Ascending aorta (tissue), 2 donors: Measurements from ENCODE around the gene DNASE1L2. TPM values are rescaled to one million over a fixed set of nuclear protein-coding genes. Genes with fewer than 3 reads are reported as not detected.

Source experiments
- DNase-seq, 2 donors: peaks; one replicate each; pipeline ENCODE4 v3.0.0-alpha.2; 2019; ENCODE audit warnings: low spot score in 2 of 2
- H3K27ac ChIP-seq, 2 donors: fragments of 200-600 bp; sonication (generic); one replicate each; pipeline ENCODE4 v1.5.1; 2016 to 2017; ENCODE audit warnings: mild to moderate bottlenecking in 1 of 2
- H3K27me3 ChIP-seq: fragments of 200-600 bp; sonication (generic); one replicate; pipeline ENCODE4 v1.5.1; 2017
- H3K36me3 ChIP-seq, 2 donors: fragments of 200-600 bp; sonication (generic); one replicate each; pipeline ENCODE4 v1.5.1; 2016
- H3K4me1 ChIP-seq, 2 donors: fragments of 200-600 bp; sonication (generic); one replicate each; pipeline ENCODE4 v1.5.1; 2016 to 2017; ENCODE audit warnings: mild to moderate bottlenecking in 1 of 2
- H3K4me3 ChIP-seq, 2 donors: fragments of 200-600 bp; sonication (generic); one replicate each; pipeline ENCODE4 v1.5.1; 2016 to 2017; ENCODE audit warnings: mild to moderate bottlenecking in 1 of 2
- H3K9me3 ChIP-seq, 2 donors: fragments of 200-600 bp; sonication (generic); one replicate each; pipeline ENCODE4 v1.5.1; 2016
- CTCF ChIP-seq, 3 experiments: fragments of 200-600 bp in 2 of 3; fragments of 450-650 bp in 1 of 3; sonication (generic) in 2 of 3; IDR thresholded peaks; one replicate each; pipeline ENCODE4 v1.5.1; 2016 to 2019; ENCODE audit warnings: antibody characterized with exemption in 3 of 3, mild to moderate bottlenecking in 1 of 3, moderate library complexity in 1 of 3
- intact Hi-C: fragments of 100-400 bp; cut with DNase I; formaldehyde crosslinking; loops from one replicate; pipeline ENCODE4 v1.15.1; 2023
- total RNA-seq: library from RNA; depleted of rRNA; stranded (reverse); fragments of >200 nt; gene quantifications from one replicate; pipeline ENCODE4 v1.1.0, GENCODE V29; 2016

DNASE1L2 gene
- total RNA-seq, 1 donor from 2014 or later, result not detected

- no peak for TF ChIP-seq CTCF (IDR thresholded peaks at IDR 0.05)
- Histone ChIP-seq H3K27ac (no peak overlapping the region), H3K27me3 (no peaks in the 10 kb centered on the region), H3K9me3 (no peaks in the 10 kb centered on the region), H3K4me3 (no peak overlapping the region), H3K36me3 (peaks cover 44% of the 10 kb centered on the region in 2 donors), H3K4me1 (peaks cover 5% of the 10 kb centered on the region in 2 donors)
- no peak for DNase-seq
- intact Hi-C loops, result no loop called here
These were observed 10.1 kb downstream of the DNASE1L2 start for GRCh38 chr16:2246301-2246885.

DNA sequence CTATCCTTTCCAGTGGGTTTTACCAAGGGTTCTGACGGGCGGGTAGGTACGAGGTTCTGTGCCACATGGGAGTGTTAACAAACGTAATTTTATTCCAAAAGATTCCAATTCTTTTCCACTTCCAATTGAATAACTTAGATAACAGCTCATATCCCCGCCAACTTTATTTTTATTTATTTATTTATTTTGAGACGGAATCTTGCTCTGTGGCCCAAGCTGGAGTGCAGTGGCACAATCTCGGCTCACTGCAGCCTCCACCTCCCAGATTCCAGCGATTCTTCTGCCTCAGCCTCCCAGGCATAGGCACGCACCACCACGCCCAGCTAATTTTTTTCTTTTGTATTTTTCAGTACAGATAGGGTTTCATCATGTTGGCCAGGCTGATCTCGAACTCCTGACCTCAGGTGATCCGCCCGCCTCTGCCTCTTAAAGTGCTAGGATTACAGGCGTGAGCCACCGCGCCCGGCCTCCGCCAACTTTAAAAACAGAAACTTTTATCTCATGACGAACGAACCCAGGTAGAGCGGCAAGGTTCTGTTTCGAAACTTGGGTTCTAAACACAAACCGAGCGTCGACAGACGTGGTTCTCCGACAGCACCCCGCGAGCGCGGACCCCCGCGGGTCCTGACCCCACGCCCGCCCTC, 14.5 kb downstream of the DNASE1L2 start:
- Histone ChIP-seq H3K4me1 (peaks cover 10 to 11% of the 10 kb centered on the region in 2 donors), H3K36me3 (peaks cover 39% of the 10 kb centered on the region in 2 donors), H3K4me3 (peak overlapping the region; percentile 80 to 86), H3K9me3 (no peaks in the 10 kb centered on the region), H3K27me3 (no peaks in the 10 kb centered on the region), H3K27ac (peak overlapping the region; percentile 82 to 88)
- TF ChIP-seq CTCF (IDR thresholded peaks at IDR 0.05), result no peak
- no peak for DNase-seq
- intact Hi-C loops, result loop anchor here (1.0 to 10.0 kb wide), 5 partner anchors 18 to 226 kb away; partner anchors contain the start of genes BRICD5, E4F1, NHERF2 and PGP

DNA sequence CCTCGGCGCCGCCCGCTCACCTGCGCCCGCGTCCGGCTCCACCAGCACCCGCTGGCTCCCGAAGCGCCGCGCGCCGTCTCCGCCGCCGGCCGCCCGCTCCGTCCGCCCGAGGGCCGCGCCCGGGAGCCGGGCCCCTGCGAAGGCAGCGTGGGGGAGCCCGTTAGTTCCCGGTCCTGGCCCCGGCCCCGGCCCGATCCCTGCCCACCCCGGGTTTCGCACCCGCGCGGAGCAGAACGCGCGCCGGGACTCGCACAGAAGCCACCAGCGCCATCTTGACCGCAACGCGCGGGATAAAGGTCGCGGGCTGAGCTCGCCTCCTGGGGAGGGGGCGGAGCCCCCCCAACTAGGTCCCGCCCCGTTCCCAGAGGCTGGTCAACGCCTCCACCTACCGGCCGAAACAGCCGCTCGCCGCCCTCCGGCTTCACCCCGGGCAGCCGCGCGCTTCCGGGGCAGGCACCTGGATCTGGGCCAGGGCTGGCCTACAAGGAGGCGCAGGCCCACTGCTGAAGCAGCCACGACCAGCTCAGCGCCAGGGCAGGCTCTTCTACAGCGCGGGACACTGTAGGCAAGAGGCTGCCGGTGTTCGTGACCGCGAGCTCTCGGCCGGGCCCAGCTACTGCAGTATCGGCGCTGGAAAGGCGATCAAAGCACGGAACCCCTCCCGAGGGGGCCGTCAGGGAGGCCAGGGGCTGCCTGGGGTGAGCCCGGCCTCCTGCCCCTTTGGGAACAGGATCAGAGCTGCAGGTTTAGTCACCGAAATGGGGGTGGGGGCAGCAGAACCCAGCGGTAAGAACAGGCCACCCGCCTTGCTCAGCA, 15.3 kb downstream of the DNASE1L2 start, which contains the start of gene ECI1:
TSS of gene ECI1 (minus strand) at position 292 of the 816 bp plus-strand sequence. CDS start at position 271, 21 bp downstream.
- Histone ChIP-seq H3K27me3 (no peaks in the 10 kb centered on the region), H3K4me1 (peaks cover 10 to 11% of the 10 kb centered on the region in 2 donors), H3K9me3 (no peaks in the 10 kb centered on the region), H3K27ac (peak within 1 kb of the TSS; percentile 82 to 88), H3K4me3 (peak within 1 kb of the TSS; percentile 80 to 86), H3K36me3 (peaks cover 39% of the 10 kb centered on the region in 2 donors)
- DNase-seq, result peak; percentile 74 to 98
- TF ChIP-seq CTCF (IDR thresholded peaks at IDR 0.05), result peak; percentile 73 to 76 (median 74)
- intact Hi-C loops, result loop anchor here (1.0 to 10.0 kb wide), 5 partner anchors 17 to 227 kb away; partner anchors contain the start of genes BRICD5, E4F1, NHERF2 and PGP

GRCh38 chr16:2252806-2253148, 16.5 kb downstream of the DNASE1L2 start:
- no peak for TF ChIP-seq CTCF (IDR thresholded peaks at IDR 0.05)
- no peak for DNase-seq
- intact Hi-C loops, result loop anchor here (5.0 to 10.0 kb wide), 2 partner anchors 40 to 228 kb away; partner anchors contain the start of genes BRICD5, NHERF2 and PGP
- Histone ChIP-seq H3K27ac (no peak overlapping the region), H3K4me3 (no peak overlapping the region), H3K27me3 (no peaks in the 10 kb centered on the region), H3K4me1 (peaks cover 10 to 11% of the 10 kb centered on the region in 2 donors), H3K36me3 (peaks cover 42 to 50% of the 10 kb centered on the region in 2 donors), H3K9me3 (no peaks in the 10 kb centered on the region)

DNA sequence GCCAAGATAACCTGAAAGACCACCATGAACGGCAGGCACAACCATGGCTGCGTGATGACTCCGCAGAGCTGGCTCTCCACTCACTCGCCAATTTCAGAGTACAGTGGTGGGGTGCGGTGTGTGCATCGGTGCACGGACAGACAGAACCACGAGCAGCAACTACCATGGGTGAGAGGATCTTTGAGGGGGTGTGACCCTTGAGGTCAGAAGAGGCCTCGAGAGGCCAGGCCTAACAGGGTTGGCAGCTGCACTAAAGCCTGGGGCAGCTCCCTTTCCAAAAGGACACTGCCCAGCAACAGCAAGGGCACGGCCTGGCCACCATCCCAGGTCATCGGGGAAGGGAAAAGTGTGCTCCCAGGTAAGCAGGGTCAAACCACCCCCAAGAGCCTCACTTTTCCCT, 17.0 kb downstream of the DNASE1L2 start:
- H3K4me3 ChIP-seq, result no peak overlapping the region
- intact Hi-C loops, result loop anchor here (5.0 to 10.0 kb wide), 2 partner anchors 41 to 228 kb away; partner anchors contain the start of genes BRICD5, NHERF2 and PGP
- no peak for DNase-seq
- H3K4me1 ChIP-seq, result peaks cover 10 to 11% of the 10 kb centered on the region in 2 donors
- no peaks in the 10 kb centered on the region for H3K27me3 ChIP-seq
- no peaks in the 10 kb centered on the region for H3K9me3 ChIP-seq
- TF ChIP-seq CTCF (IDR thresholded peaks at IDR 0.05), result no peak
- H3K36me3 ChIP-seq, result peaks cover 48 to 55% of the 10 kb centered on the region in 2 donors
- no peak overlapping the region for H3K27ac ChIP-seq
